CD4-positive, CD25-positive, alpha-beta regulatory T cell (primary cell): ENCODE measurements around the gene ANXA3. TPM values are rescaled to one million over a fixed set of nuclear protein-coding genes. Genes with fewer than 3 reads are reported as not detected.

Experiments
- ATAC-seq, 2 donors: fragments of 150-1000 bp; cut with Tn5 transposase; one replicate each; pipeline ENCODE4 v1.10.0; 2021; ENCODE audit warnings: low read depth in 2 of 2, moderate number of reproducible peaks in 2 of 2, moderate library complexity in 1 of 2
- DNase-seq, 3 donors: peaks; one replicate each; pipeline versions ENCODE4 v3.0.0 to v3.0.0-alpha.2; 2012 to 2022; ENCODE audit warnings: mixed read lengths in 1 of 3
- H3K27ac ChIP-seq: one replicate; pipeline ENCODE4 v1.7.0; 2013; ENCODE audit warnings: mild to moderate bottlenecking, low read length; ENCODE audit not compliant: insufficient read depth, poor library complexity, severe bottlenecking
- H3K27me3 ChIP-seq: one replicate; pipeline ENCODE4 v1.7.0; 2013; ENCODE audit warnings: low read length; ENCODE audit not compliant: control insufficient read depth, insufficient read depth
- H3K36me3 ChIP-seq: one replicate; pipeline ENCODE4 v1.7.0; 2013; ENCODE audit warnings: mild to moderate bottlenecking, low read length, moderate library complexity; ENCODE audit not compliant: control insufficient read depth, insufficient read depth
- H3K4me1 ChIP-seq: 2 replicates; pipeline ENCODE4 v1.7.0; 2013; ENCODE audit warnings: mild to moderate bottlenecking, low read length; ENCODE audit not compliant: insufficient read depth, control insufficient read depth, poor library complexity, severe bottlenecking
- H3K4me3 ChIP-seq: one replicate; pipeline ENCODE4 v1.7.0; 2013; ENCODE audit warnings: low read depth, mild to moderate bottlenecking, low read length, moderate library complexity
- H3K9me3 ChIP-seq, 2 experiments: 1 replicate in 1 of 2; 2 replicates in 1 of 2; pipeline ENCODE4 v1.7.0; 2013; ENCODE audit warnings: low read length in 2 of 2, mild to moderate bottlenecking in 1 of 2, moderate library complexity in 1 of 2; ENCODE audit not compliant: control insufficient read depth in 2 of 2
- H3K27ac Mint-ChIP-seq, 3 donors: one replicate each; pipeline ENCODE4 v1.8.0; 2020 to 2022; ENCODE audit warnings: mild to moderate bottlenecking in 3 of 3, mixed read lengths in 3 of 3, moderate library complexity in 2 of 3
- H3K27me3 Mint-ChIP-seq: one replicate; pipeline ENCODE4 v1.8.0; 2022; ENCODE audit warnings: mild to moderate bottlenecking, mixed read lengths
- H3K36me3 Mint-ChIP-seq: one replicate; pipeline ENCODE4 v1.8.0; 2020; ENCODE audit warnings: mixed read lengths
- H3K4me1 Mint-ChIP-seq, 4 donors: one replicate each; pipeline ENCODE4 v1.8.0; 2020 to 2022; ENCODE audit warnings: mixed read lengths in 4 of 4, mild to moderate bottlenecking in 1 of 4
- H3K4me3 Mint-ChIP-seq, 4 donors: one replicate each; pipeline ENCODE4 v1.8.0; 2020 to 2022; ENCODE audit warnings: mild to moderate bottlenecking in 4 of 4, mixed read lengths in 4 of 4, moderate library complexity in 3 of 4
- H3K9me3 Mint-ChIP-seq, 7 donors: one replicate each; pipeline ENCODE4 v1.8.0; 2020 to 2022; ENCODE audit warnings: mixed read lengths in 7 of 7, mild to moderate bottlenecking in 3 of 7, moderate library complexity in 2 of 7
- polyA plus RNA-seq, 4 donors: library from polyadenylated mRNA; unstranded; fragments of 300-500 nt; fragmentation: Illumina TruSeq; gene quantifications; one replicate each; pipeline ENCODE4 v1.2.3, GENCODE V29; 2021
- total RNA-seq: library from RNA; stranded (reverse); gene quantifications from one replicate; pipeline ENCODE4 v1.2.3, GENCODE V29; 2022

The ANXA3 gene
- total and polyA plus RNA-seq, 5 donors from 2014 or later = not detected

GRCh38 chr4:78599147-78599546 lies 47.6 kb downstream of the ANXA3 start:
- no peaks in the 10 kb centered on the region for H3K4me1 ChIP-seq
- no peaks in the 10 kb centered on the region for H3K36me3 ChIP-seq
- ATAC-seq = no peak
- H3K4me3 ChIP-seq = no peak overlapping the region
- Mint-ChIP-seq H3K27me3 (peaks cover 33% of the 10 kb centered on the region), H3K4me1 (peaks cover 0 to 4% (median 0%) of the 10 kb centered on the region in 4 donors), H3K36me3 (no peaks in the 10 kb centered on the region), H3K4me3 (no peak overlapping the region), H3K9me3 (peaks cover 0 to 4% (median 0%) of the 10 kb centered on the region in 7 donors), H3K27ac (no peak overlapping the region)
- no peak overlapping the region for H3K27ac ChIP-seq
- H3K9me3 ChIP-seq = no peaks in the 10 kb centered on the region
- no peak for DNase-seq
- peaks cover 2% of the 10 kb centered on the region for H3K27me3 ChIP-seq

- H3K36me3 ChIP-seq = no peaks in the 10 kb centered on the region
- Mint-ChIP-seq H3K27ac (no peak overlapping the region), H3K9me3 (peaks cover 0 to 4% (median 0%) of the 10 kb centered on the region in 7 donors), H3K4me3 (no peak overlapping the region), H3K36me3 (no peaks in the 10 kb centered on the region), H3K4me1 (peaks cover 0 to 4% (median 0%) of the 10 kb centered on the region in 4 donors), H3K27me3 (peaks cover 33% of the 10 kb centered on the region)
- no peaks in the 10 kb centered on the region for H3K9me3 ChIP-seq
- no peak for DNase-seq
- no peaks in the 10 kb centered on the region for H3K4me1 ChIP-seq
- H3K4me3 ChIP-seq = no peak overlapping the region
- H3K27me3 ChIP-seq = peaks cover 2% of the 10 kb centered on the region
- ATAC-seq = no peak
- no peak overlapping the region for H3K27ac ChIP-seq
These were observed 48.4 kb downstream of the ANXA3 start for GRCh38 chr4:78599931-78600375.

- H3K9me3 Mint-ChIP-seq = peaks cover 0 to 3% (median 0%) of the 10 kb centered on the region in 7 donors
- DNase-seq = no peak
- H3K4me1 Mint-ChIP-seq = peaks cover 0 to 4% (median 0%) of the 10 kb centered on the region in 4 donors
- H3K36me3 ChIP-seq = no peaks in the 10 kb centered on the region
- H3K27me3 ChIP-seq = peaks cover 2% of the 10 kb centered on the region
- no peak overlapping the region for H3K4me3 Mint-ChIP-seq
- H3K4me1 ChIP-seq = no peaks in the 10 kb centered on the region
- H3K36me3 Mint-ChIP-seq = no peaks in the 10 kb centered on the region
- H3K27ac ChIP-seq = no peak overlapping the region
- H3K27ac Mint-ChIP-seq = peak overlapping the region in 1 of 3 donors; percentile 27
- H3K27me3 Mint-ChIP-seq = peaks cover 26% of the 10 kb centered on the region
- H3K4me3 ChIP-seq = no peak overlapping the region
- ATAC-seq = no peak
- no peaks in the 10 kb centered on the region for H3K9me3 ChIP-seq
These were observed 49.4 kb downstream of the ANXA3 start for GRCh38 chr4:78601013-78601412.

- no peak for ATAC-seq
- Mint-ChIP-seq H3K27ac (no peak overlapping the region), H3K4me3 (no peak overlapping the region)
These were observed 50.8 kb downstream of the ANXA3 start for GRCh38 chr4:78602334-78602733.

GRCh38 chr4:78603384-78603783 lies 51.8 kb downstream of the ANXA3 start:
- Mint-ChIP-seq H3K36me3 (no peaks in the 10 kb centered on the region), H3K4me3 (no peak overlapping the region), H3K27ac (no peak overlapping the region), H3K27me3 (peaks cover 34% of the 10 kb centered on the region), H3K4me1 (peaks cover 0 to 4% (median 0%) of the 10 kb centered on the region in 4 donors), H3K9me3 (peaks cover 0 to 3% (median 0%) of the 10 kb centered on the region in 7 donors)
- Histone ChIP-seq H3K4me3 (no peak overlapping the region), H3K27me3 (peaks cover 2% of the 10 kb centered on the region), H3K27ac (no peak overlapping the region), H3K36me3 (no peaks in the 10 kb centered on the region), H3K4me1 (no peaks in the 10 kb centered on the region), H3K9me3 (no peaks in the 10 kb centered on the region)
- DNase-seq = no peak
- ATAC-seq = no peak

More at GRCh38 chr4:78602334-78602733, 50.8 kb downstream of the ANXA3 start:
- Histone ChIP-seq H3K9me3 (no peaks in the 10 kb centered on the region), H3K27ac (no peak overlapping the region), H3K4me1 (no peaks in the 10 kb centered on the region), H3K4me3 (no peak overlapping the region), H3K27me3 (peaks cover 2% of the 10 kb centered on the region), H3K36me3 (no peaks in the 10 kb centered on the region)
- DNase-seq = no peak
- Mint-ChIP-seq H3K4me1 (peaks cover 0 to 4% (median 0%) of the 10 kb centered on the region in 4 donors), H3K9me3 (peaks cover 0 to 3% (median 0%) of the 10 kb centered on the region in 7 donors), H3K27me3 (peaks cover 28% of the 10 kb centered on the region), H3K36me3 (no peaks in the 10 kb centered on the region)

GRCh38 chr4:78604988-78605387 lies 53.4 kb downstream of the ANXA3 start:
- H3K9me3 ChIP-seq = no peaks in the 10 kb centered on the region
- Mint-ChIP-seq H3K4me3 (no peak overlapping the region), H3K9me3 (no peaks in the 10 kb centered on the region), H3K4me1 (peaks cover 0 to 4% (median 1%) of the 10 kb centered on the region in 4 donors), H3K36me3 (no peaks in the 10 kb centered on the region), H3K27me3 (peaks cover 29% of the 10 kb centered on the region), H3K27ac (no peak overlapping the region)
- no peak overlapping the region for H3K4me3 ChIP-seq
- H3K4me1 ChIP-seq = no peaks in the 10 kb centered on the region
- DNase-seq (no peak), ATAC-seq (no peak)
- H3K27ac ChIP-seq = no peak overlapping the region
- H3K27me3 ChIP-seq = peaks cover 2% of the 10 kb centered on the region
- no peaks in the 10 kb centered on the region for H3K36me3 ChIP-seq

GRCh38 chr4:78606035-78606434 lies 54.5 kb downstream of the ANXA3 start:
- peaks cover 2% of the 10 kb centered on the region for H3K27me3 ChIP-seq
- ATAC-seq = no peak
- H3K27ac ChIP-seq = no peak overlapping the region
- H3K4me1 Mint-ChIP-seq = peaks cover 8 to 12% (median 10%) of the 10 kb centered on the region in 4 donors
- H3K36me3 ChIP-seq = no peaks in the 10 kb centered on the region
- H3K4me3 ChIP-seq = no peak overlapping the region
- H3K4me3 Mint-ChIP-seq = no peak overlapping the region
- H3K27me3 Mint-ChIP-seq = peaks cover 24% of the 10 kb centered on the region
- H3K27ac Mint-ChIP-seq = no peak overlapping the region
- H3K36me3 Mint-ChIP-seq = no peaks in the 10 kb centered on the region
- H3K9me3 ChIP-seq = no peaks in the 10 kb centered on the region
- no peaks in the 10 kb centered on the region for H3K9me3 Mint-ChIP-seq
- H3K4me1 ChIP-seq = peaks cover 6% of the 10 kb centered on the region
- DNase-seq = no peak

- no peaks in the 10 kb centered on the region for H3K36me3 Mint-ChIP-seq
- Histone ChIP-seq H3K36me3 (no peaks in the 10 kb centered on the region), H3K4me1 (peaks cover 6% of the 10 kb centered on the region), H3K4me3 (no peak overlapping the region), H3K27me3 (peaks cover 2% of the 10 kb centered on the region), H3K27ac (no peak overlapping the region), H3K9me3 (no peaks in the 10 kb centered on the region)
- ATAC-seq (no peak), DNase-seq (no peak)
- H3K27ac Mint-ChIP-seq = no peak overlapping the region
- H3K4me1 Mint-ChIP-seq = peaks cover 12 to 13% (median 12%) of the 10 kb centered on the region in 4 donors
- H3K27me3 Mint-ChIP-seq = peaks cover 24% of the 10 kb centered on the region
- no peak overlapping the region for H3K4me3 Mint-ChIP-seq
- H3K9me3 Mint-ChIP-seq = no peaks in the 10 kb centered on the region
These were observed 55.0 kb downstream of the ANXA3 start for GRCh38 chr4:78606530-78607095.
